Activated naive CD8-positive, alpha-beta T cell treated with anti-CD3 and anti-CD28 coated beads for 36 hours (primary cell): ENCODE data around the gene SMYD3. TPM values are rescaled to one million over a fixed set of nuclear protein-coding genes. Genes with fewer than 3 reads are reported as not detected.
"Not testable (repeated sequence)": the region's sequence is repeated elsewhere in the genome, so short reads cannot be mapped to it uniquely, and the experiment has no call there.

Experiments
- DNase-seq: peaks from one replicate; pipeline ENCODE4 v3.0.0; 2021
- H3K27ac Mint-ChIP-seq: one replicate; pipeline ENCODE4 v1.8.0; 2022; ENCODE audit warnings: mild to moderate bottlenecking, moderate library complexity, mixed read lengths
- H3K27me3 Mint-ChIP-seq: one replicate; pipeline ENCODE4 v1.8.0; 2022; ENCODE audit warnings: mild to moderate bottlenecking, mixed read lengths
- H3K36me3 Mint-ChIP-seq: one replicate; pipeline ENCODE4 v1.8.0; 2021; ENCODE audit warnings: mild to moderate bottlenecking, mixed read lengths
- H3K4me1 Mint-ChIP-seq: one replicate; pipeline ENCODE4 v1.8.0; 2021; ENCODE audit warnings: mixed read lengths
- H3K4me3 Mint-ChIP-seq: one replicate; pipeline ENCODE4 v1.8.0; 2022; ENCODE audit warnings: mild to moderate bottlenecking, moderate library complexity, mixed read lengths
- H3K9me3 Mint-ChIP-seq: one replicate; pipeline ENCODE4 v1.8.0; 2022; ENCODE audit warnings: mixed read lengths
- total RNA-seq, 2 experiments: library from RNA; stranded (reverse); gene quantifications; one replicate each; pipeline ENCODE4 v1.2.3, GENCODE V29; 2021

Gene SMYD3
- total RNA-seq, 2 experiments from 2014 or later = 16.4 to 18.4 TPM

DNA sequence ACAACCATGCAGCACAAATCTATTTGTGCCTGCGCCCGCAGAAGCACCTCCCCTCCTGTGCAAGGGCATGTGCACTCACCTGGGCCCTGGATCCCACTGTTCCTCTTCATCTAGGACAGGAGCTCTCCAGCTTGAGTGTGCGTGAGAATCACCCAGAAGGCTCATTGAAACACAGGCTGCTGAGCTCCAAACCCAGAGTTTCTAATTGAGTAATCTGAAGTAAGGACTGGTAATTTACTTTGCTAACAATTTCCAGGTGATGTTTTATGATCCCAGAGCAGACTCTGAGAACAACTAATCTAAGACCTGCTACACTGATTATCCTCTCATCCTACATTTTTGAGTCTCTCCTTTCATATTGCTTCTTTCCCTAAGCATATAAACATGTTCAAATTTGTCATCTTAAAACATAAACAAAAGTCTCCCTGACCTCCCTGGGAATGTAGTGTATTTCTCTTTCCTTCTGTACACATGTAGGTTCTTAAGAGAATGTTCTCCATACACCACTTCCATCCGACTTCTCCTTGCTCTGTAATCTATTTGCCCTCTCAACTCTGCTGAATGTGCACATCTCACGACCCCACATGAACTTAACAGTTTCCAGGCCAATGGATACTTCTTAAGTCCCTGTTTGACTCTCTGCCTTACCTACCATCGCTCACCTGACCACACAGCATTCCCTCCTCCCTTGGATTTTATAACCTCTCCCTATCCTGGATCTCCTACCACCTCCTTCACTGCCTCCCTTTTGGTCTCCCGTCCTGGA, 522.5 kb downstream of the SMYD3 start:
- Mint-ChIP-seq H3K9me3 (no peaks in the 10 kb centered on the region), H3K4me3 (no peak overlapping the region), H3K27ac (no peak overlapping the region), H3K36me3 (no peaks in the 10 kb centered on the region), H3K27me3 (no peaks in the 10 kb centered on the region), H3K4me1 (peaks cover 2% of the 10 kb centered on the region)
- no peak for DNase-seq

DNA sequence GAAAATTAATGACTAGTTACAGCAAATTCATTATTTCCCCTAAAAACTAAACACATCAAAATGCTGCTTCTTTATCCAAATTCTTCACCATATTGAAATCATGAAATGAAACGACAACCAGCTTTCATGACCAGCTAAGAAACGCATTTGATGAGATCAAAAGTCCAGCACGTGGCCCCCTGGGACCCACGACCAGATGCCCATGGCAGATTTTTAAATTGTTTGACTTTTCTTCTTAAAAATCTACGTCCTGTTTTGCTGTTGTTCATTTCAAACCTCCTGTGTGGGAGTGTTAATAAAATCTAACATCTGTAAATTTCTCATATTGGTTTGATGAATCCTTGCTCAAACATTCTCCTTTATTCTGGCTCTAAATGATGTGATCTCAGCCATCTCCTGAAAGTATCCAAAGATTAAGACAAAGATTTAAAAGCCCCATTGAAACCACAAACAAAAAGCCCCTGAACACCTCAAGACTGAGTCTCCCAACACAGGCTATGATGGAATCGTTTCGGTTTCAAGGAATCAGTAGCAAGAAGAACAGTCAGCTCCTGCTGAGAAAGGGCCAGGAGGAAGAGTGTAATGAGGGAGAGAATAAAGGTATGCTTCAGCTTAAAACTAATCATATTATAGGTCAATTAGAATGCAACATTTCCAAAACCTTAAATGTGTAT, 523.6 kb downstream of the SMYD3 start:
- peak overlapping the region; percentile 47 for H3K27ac Mint-ChIP-seq
- peaks cover 4% of the 10 kb centered on the region for H3K4me1 Mint-ChIP-seq
- H3K27me3 Mint-ChIP-seq = no peaks in the 10 kb centered on the region

DNA sequence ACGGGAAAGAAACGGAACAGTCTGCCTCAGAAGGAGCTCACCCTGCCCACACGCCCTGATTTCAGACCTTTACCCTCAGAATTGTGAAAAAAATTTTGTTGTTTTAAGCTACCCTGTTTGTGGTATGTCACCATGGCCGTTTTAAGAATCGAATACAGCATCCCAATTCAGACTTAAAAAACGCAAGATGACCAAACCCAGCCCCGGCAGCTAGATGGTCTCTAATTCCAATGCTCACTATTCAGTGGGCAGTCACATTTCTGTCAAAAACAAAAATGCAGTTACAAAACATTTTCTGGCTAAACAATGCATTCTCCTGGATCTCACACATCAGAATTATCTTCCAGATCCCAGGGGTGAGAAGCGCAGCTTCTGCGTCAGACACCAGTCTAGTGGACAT, 527.5 kb downstream of the SMYD3 start:
- peaks cover 2% of the 10 kb centered on the region for H3K36me3 Mint-ChIP-seq
- no peak overlapping the region for H3K27ac Mint-ChIP-seq
- no peaks in the 10 kb centered on the region for H3K27me3 Mint-ChIP-seq
- H3K4me3 Mint-ChIP-seq = no peak overlapping the region
- H3K4me1 Mint-ChIP-seq = peaks cover 4% of the 10 kb centered on the region
- no peaks in the 10 kb centered on the region for H3K9me3 Mint-ChIP-seq
- no peak for DNase-seq

More for the DNA sequence above, 523.6 kb downstream of the SMYD3 start:
- Mint-ChIP-seq H3K36me3 (peaks cover 2% of the 10 kb centered on the region), H3K9me3 (no peaks in the 10 kb centered on the region), H3K4me3 (no peak overlapping the region)
- no peak for DNase-seq

DNA sequence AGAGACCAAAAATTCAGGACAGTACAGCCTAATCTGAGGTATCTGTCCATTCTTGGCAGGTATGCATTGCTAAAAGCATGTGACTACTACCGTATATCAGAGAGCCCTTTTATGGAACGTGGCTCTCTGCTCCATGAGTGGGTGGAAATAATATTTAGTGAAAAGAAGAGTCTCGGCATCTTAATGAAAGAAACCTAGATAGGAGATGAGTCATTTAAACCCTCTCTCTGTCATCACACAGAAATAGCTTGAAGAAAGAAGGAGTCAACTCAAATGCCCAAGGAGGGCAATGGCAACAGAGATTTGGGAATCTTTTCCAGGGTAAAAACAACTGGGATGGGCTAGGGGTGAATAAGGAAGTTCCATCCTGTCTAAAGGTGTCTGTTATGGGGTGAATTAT, 528.2 kb downstream of the SMYD3 start:
- H3K27ac Mint-ChIP-seq = no peak overlapping the region
- H3K9me3 Mint-ChIP-seq = no peaks in the 10 kb centered on the region
- no peaks in the 10 kb centered on the region for H3K27me3 Mint-ChIP-seq
- no peak overlapping the region for H3K4me3 Mint-ChIP-seq
- H3K4me1 Mint-ChIP-seq = peaks cover 4% of the 10 kb centered on the region
- DNase-seq = no peak
- peaks cover 2% of the 10 kb centered on the region for H3K36me3 Mint-ChIP-seq

DNA sequence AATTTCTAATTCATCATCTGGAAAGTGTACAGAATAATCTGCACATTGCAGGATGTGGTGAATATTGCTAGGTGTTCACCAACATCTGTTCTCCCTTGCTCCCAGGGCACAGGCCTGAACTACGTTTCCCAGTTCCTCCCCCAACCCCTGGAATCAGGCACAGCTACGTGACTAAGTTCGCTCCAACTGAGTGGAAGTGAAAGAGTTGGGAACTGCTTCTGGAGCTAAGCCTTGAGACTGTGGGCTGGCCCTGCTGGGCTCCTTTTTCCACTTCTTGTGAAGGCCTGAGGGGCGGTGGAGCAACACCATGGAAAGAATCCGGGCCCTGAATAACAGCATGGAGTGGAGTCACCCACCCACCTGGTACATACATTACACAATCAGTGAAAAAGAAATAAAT, 534.6 kb downstream of the SMYD3 start:
- Mint-ChIP-seq H3K27ac (no peak overlapping the region), H3K4me3 (no peak overlapping the region), H3K9me3 (peaks cover 5% of the 10 kb centered on the region), H3K27me3 (no peaks in the 10 kb centered on the region), H3K4me1 (no peaks in the 10 kb centered on the region), H3K36me3 (peaks cover 7% of the 10 kb centered on the region)
- no peak for DNase-seq

DNA sequence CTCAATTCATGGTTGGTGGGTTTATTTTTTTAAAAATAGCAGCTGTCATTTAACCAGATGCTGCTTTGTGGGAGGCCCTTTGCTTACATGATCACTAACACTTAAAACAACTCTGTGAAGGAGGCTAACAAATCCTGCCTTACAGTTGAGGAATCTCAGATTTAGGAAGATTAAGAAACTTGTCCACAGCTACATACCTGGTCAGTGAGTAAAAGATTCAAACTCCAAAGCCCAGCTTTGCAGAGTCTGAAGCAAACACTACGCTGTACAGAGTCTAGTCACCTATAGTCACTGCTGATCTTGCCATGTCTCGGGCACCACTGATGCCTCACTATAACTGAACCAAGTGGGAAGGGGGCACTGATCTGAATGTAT, 535.4 kb downstream of the SMYD3 start:
- Mint-ChIP-seq H3K4me3 (no peak overlapping the region), H3K4me1 (no peaks in the 10 kb centered on the region), H3K9me3 (peaks cover 5% of the 10 kb centered on the region), H3K36me3 (peaks cover 7% of the 10 kb centered on the region), H3K27ac (no peak overlapping the region), H3K27me3 (no peaks in the 10 kb centered on the region)
- no peak for DNase-seq

DNA sequence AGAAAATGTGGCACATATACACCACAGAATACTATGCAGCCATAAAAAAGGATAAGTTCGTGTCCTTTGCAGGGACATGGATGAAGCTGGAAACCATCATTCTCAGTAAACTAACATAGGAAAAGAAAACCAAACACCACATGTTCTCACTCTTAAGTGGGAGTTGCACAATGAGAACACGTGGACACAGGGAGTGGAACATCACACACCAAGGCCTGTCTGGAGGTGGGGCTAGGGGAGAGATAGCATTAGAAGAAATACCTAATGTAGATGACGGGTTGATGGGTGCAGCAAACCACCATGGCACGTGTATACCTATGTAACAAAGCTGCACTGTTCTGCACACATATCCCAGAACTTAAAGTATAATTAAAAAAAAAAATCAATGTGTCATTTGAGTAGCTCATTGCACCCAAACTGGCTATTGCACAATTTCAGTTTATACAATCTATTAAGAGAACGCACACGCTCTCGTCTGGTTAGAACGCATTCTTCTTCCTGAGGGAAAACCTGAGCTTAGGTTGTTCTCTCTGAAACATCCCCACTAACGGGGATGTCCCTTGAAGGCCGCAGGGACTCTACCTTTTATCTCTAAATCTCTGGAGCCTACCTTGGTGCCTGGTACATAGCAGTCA, 535.9 kb downstream of the SMYD3 start:
- H3K4me3 Mint-ChIP-seq, H3K9me3 Mint-ChIP-seq, H3K36me3 Mint-ChIP-seq, H3K27ac Mint-ChIP-seq, H3K27me3 Mint-ChIP-seq, DNase-seq, H3K4me1 Mint-ChIP-seq: not testable (repeated sequence)

DNA sequence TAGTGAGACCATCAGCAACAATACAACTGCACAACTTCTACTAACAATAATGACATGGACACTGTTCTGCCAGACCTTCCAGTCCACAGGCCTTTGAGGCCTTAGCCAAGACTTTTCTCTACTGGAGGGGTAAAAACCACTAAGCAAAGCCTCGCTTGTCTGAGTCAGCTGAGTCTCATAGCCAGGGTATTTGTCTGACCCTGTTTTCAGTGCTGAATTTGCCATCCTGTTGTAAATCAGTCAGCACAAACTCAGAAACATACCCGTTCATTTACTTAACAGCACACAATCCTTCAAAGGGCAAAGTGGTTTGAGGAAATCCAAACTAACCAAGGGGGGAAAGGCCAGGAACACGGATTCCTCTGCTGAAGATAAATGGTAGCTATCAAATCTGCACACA, 537.8 kb downstream of the SMYD3 start:
- H3K9me3 Mint-ChIP-seq = peaks cover 10% of the 10 kb centered on the region
- H3K4me3 Mint-ChIP-seq = no peak overlapping the region
- DNase-seq = no peak
- H3K36me3 Mint-ChIP-seq = peaks cover 10% of the 10 kb centered on the region
- no peak overlapping the region for H3K27ac Mint-ChIP-seq
- peaks cover 5% of the 10 kb centered on the region for H3K4me1 Mint-ChIP-seq
- H3K27me3 Mint-ChIP-seq = no peaks in the 10 kb centered on the region

DNA sequence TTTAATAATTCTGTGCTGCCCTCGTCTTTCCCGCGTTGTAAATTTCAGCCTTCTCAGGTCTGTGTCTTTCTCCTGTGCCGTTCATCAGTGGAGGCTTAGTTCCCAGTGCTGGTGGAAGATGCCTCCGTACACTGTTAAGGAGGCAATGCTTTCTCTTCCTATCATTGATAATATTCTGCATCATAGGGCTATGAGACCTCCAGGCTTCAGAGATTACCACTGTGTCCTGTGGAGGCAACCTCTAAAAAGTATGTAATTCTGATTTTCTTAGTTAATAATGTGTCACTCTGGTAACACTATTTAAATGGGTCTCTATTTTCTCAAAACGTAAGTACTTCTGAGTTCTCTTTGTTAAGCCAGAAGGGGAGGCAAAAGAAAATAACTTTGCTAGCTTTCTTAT, 538.3 kb downstream of the SMYD3 start:
- H3K27ac Mint-ChIP-seq = no peak overlapping the region

DNA sequence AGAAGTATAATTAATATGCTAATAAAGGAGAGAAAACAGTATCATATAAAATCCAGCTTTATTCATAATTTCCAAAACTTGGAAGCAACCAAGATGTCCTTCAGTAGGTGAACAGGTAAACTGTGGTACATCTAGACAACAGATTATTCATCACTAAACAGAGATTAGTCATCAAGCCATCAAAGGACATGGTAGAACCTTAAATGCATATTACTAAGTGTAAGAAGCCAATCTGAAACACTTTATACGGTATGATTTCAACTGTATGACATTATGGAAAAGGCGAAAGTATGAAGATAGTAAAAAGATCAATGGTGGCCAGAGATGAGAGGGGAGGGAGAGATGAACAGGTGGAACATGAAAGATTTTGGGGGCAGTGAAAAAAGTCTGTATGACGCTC, 541.7 kb downstream of the SMYD3 start:
- no peaks in the 10 kb centered on the region for H3K27me3 Mint-ChIP-seq
- H3K4me3 Mint-ChIP-seq = no peak overlapping the region
- DNase-seq = no peak
- peaks cover 18% of the 10 kb centered on the region for H3K4me1 Mint-ChIP-seq
- H3K27ac Mint-ChIP-seq = peak overlapping the region; percentile 0
- peaks cover 5% of the 10 kb centered on the region for H3K9me3 Mint-ChIP-seq
- peaks cover 9% of the 10 kb centered on the region for H3K36me3 Mint-ChIP-seq

More for the DNA sequence above, 538.3 kb downstream of the SMYD3 start:
- Mint-ChIP-seq H3K27me3 (no peaks in the 10 kb centered on the region), H3K4me3 (no peak overlapping the region), H3K36me3 (peaks cover 12% of the 10 kb centered on the region), H3K9me3 (peaks cover 10% of the 10 kb centered on the region), H3K4me1 (peaks cover 7% of the 10 kb centered on the region)
- DNase-seq = no peak

DNA sequence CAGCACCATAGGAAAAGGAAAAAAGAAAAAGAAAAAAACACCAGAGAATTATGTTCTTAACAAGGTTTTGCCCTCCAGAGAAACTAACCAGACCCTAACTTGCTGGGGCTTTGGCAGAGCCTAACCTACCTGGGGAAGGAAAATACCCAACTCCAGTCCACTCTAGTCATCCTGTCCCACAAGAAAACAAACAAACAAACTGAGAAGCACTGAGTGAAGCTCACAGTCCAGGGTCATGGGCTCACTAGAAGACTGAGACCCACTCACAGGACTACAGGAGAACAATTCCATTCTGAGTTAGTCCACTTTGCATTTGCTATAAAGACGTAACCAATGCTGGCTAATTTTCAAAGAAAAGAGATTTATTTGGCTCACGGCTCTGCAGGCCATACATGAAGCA, 543.4 kb downstream of the SMYD3 start:
- H3K9me3 Mint-ChIP-seq = peaks cover 5% of the 10 kb centered on the region
- H3K27ac Mint-ChIP-seq = no peak overlapping the region
- H3K27me3 Mint-ChIP-seq = no peaks in the 10 kb centered on the region
- peaks cover 18% of the 10 kb centered on the region for H3K4me1 Mint-ChIP-seq
- DNase-seq = no peak
- H3K4me3 Mint-ChIP-seq = no peak overlapping the region
- H3K36me3 Mint-ChIP-seq = peaks cover 15% of the 10 kb centered on the region

DNA sequence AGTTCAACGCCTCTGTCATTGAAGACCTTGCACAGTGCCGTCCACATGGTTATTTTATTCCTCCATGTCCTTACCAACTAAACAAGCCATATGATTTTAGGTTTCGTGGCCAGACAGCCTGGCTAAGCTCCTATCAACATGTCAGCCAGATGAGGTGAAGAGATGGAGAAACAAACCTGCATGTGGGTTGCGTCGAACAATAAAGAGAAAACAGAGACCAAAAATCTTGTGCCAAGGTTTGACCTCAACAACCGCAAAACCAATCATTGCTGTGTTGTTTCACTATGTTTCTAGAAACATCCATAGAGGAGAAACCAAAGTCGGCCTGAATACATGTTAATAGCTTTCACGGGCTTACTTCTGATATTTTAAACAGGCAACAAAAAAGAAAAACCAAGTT, 544.6 kb downstream of the SMYD3 start:
- Mint-ChIP-seq H3K9me3 (peaks cover 5% of the 10 kb centered on the region), H3K27ac (no peak overlapping the region), H3K4me1 (peaks cover 18% of the 10 kb centered on the region), H3K36me3 (peaks cover 15% of the 10 kb centered on the region), H3K4me3 (no peak overlapping the region), H3K27me3 (no peaks in the 10 kb centered on the region)
- no peak for DNase-seq

DNA sequence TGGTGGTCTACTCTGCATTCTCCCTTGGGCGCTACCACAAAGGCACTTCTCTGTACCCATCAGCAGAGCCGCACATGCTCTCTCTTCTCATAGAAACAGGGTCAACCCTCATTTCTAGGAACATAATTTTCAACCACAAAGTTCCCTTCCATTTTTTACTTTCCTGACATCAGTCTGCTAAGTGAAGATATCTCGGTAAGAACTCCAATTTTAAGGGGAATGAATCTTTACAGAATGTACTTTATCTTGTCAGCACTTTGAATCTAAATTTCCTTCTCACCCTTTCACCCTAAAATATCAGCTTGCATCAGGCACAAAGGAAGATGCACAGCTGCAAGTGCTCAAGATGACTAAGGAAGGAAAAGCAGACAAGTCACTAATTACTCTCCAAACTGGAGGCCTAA, 545.9 kb downstream of the SMYD3 start:
- no peak overlapping the region for H3K4me3 Mint-ChIP-seq
- peaks cover 15% of the 10 kb centered on the region for H3K36me3 Mint-ChIP-seq
- H3K27ac Mint-ChIP-seq = peak overlapping the region; percentile 10
- no peaks in the 10 kb centered on the region for H3K27me3 Mint-ChIP-seq
- DNase-seq = no peak
- H3K4me1 Mint-ChIP-seq = peaks cover 18% of the 10 kb centered on the region
- H3K9me3 Mint-ChIP-seq = peaks cover 5% of the 10 kb centered on the region

DNA sequence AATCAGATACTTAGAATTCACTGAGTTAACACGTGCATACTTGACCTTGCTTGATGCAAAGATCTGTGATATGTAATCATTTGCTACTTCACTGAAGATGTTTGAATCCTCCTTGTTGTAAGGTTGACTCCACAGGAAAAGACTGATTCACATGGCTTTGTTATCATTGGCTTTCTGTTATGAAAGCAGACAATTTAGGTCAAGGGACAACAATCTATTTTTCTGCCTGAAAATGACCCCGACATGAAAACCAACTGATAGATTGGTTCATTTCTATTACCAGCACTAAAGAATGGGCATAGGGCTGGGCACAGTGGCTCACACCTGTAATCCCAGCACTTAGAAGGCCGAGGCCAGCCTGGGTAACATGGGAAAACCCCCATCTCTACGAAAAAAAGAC, 546.9 kb downstream of the SMYD3 start:
- Mint-ChIP-seq H3K27ac (no peak overlapping the region), H3K36me3 (peaks cover 12% of the 10 kb centered on the region), H3K4me3 (no peak overlapping the region), H3K9me3 (no peaks in the 10 kb centered on the region), H3K27me3 (no peaks in the 10 kb centered on the region), H3K4me1 (peaks cover 15% of the 10 kb centered on the region)
- no peak for DNase-seq

DNA sequence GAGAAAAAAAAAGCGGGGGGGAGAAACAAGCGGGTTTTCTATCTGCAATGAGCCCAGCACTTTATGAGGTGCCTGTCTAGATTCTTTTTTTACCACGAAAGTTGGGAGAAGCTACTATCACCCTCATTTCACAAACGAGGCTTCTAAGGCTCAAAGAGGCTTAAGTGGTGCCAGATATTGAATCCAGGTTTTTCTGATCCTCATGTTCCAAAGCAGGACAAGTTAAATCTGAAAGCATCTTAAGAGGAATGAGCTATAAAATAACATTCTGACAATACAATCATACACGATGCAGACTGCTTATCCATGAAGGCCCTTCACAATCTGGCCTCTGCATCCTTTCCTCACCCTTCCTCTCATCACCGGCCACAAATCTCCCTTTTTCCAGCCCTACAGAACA, 549.1 kb downstream of the SMYD3 start:
- Mint-ChIP-seq H3K27ac (no peak overlapping the region), H3K27me3 (no peaks in the 10 kb centered on the region), H3K9me3 (no peaks in the 10 kb centered on the region), H3K4me3 (no peak overlapping the region), H3K4me1 (peaks cover 21% of the 10 kb centered on the region), H3K36me3 (peaks cover 10% of the 10 kb centered on the region)
- DNase-seq = no peak
